ENCODE results near the gene CNTNAP5.

CNTNAP5 gene

DNA sequence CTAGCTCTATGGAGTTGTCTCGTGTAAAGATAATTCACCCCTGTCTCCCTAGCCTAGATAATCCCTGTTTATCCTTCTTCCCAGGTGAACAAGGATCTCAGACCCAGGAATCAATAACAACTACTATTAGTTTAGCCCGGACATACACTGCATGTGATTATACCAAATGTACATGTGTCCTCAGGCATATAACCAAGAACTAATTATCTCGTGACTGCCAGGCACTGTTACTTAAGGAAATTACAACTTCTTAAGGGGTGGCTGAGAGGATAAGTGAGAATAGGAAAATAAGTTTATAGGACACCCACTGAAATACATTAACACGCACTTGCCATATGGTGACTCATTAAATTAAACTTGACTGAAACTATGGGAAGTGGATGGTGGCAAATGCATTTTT is 126.6 kb downstream of the CNTNAP5 start:
- DNase-seq (ENCODE audit: low read depth in 2 of 3, low spot score in 1 of 3): no peak

DNA sequence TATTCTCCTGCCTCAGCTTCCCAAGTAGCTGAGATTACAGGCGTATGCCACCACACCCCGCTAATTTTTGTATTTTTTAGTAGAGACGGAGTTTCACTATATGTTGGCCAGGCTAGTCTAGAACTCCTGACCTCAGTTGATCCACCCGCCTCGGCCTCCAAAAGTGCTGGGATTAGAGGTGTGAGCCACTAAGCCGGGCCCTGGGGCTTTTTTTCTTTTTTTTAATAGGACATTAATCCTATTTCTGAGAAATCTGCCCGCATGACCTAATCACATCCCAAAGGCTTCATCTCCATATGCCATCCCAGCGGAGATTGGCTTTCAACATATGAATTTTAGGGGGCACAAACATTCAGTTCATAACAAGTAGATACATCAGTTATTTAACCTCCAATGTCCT is 128.6 kb downstream of the CNTNAP5 start:
- no peak for DNase-seq (ENCODE audit: low read depth in 2 of 3, low spot score in 1 of 3)

DNA sequence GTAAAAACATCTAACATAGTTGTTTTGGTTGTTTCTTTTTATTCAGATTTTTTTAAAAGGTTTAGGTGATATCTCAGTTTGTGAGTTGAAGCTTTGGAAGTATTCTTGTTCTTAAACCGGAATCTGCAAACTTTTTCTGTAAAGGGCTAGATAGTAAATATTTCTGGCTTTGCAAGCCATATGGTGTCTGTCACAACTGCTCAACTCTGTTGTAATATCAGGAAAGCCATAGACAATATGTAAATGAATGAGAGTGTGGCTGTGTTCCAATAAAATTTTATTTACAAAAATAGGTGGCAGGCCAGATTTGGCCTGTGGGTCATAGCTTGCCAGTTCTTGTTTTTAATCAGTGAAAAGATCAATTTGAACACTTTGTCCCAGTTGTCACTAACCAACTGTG is 134.1 kb downstream of the CNTNAP5 start:
- no peak for DNase-seq (ENCODE audit: low read depth in 2 of 3, low spot score in 1 of 3)

DNA sequence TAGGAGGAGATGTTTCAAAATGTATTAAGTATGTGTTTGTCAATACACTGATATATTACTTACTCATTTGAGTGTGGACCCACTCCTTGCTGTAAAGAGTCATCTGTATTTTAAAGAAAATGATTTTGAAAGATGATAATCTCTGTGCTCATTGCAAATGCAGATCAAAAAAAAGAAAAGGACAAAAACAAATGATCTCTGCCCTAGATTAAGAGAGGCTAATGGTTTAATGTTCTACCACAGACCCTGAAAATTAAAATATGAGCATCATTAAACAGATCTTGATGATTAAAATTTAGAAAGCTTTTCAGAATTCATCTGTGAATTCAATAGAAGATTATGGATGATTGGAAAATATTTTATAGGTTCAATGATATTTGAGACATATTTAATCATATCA is 136.5 kb downstream of the CNTNAP5 start:
- DNase-seq (ENCODE audit: low read depth in 2 of 3, low spot score in 1 of 3): no peak

DNA sequence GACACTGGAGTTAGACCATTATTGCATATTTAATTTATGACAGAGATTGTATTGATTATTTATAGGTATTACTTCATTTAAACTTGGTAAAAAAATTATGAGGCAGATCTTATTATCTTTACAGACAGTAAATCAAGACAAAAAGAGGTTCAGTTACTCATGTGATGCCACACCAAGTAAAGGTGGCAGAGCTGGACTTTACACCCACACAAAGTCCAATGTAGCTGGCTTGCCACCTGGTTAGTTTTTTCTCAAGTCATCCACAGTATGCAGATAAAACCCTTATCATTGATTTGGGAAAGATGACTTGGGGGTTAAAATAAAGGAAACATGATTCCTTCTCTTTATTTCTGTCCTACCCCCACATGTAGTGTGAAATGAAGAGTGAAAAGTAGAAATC is 137.2 kb downstream of the CNTNAP5 start:
- DNase-seq (ENCODE audit: low read depth in 2 of 3, low spot score in 1 of 3): no peak

DNA sequence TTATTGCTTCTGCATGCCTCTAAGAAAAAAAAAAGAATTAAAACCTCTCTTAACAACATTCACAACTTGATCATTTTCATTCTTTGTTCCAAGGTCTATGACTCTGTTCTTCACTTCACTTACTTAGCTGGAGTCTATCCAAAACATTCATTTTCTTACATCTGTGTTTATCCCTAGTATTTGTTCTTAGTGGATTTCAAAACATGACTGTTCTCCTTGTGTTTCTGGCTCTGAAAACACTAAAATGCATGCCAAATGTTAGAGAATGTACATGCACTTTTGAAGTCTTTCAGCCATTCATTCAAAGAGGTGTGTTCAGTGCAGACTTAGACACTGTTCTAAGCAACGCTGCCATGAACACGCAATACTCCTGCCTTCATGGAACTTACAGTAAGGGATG is 138.8 kb downstream of the CNTNAP5 start:
- DNase-seq (ENCODE audit: low read depth in 2 of 3, low spot score in 1 of 3): no peak

DNA sequence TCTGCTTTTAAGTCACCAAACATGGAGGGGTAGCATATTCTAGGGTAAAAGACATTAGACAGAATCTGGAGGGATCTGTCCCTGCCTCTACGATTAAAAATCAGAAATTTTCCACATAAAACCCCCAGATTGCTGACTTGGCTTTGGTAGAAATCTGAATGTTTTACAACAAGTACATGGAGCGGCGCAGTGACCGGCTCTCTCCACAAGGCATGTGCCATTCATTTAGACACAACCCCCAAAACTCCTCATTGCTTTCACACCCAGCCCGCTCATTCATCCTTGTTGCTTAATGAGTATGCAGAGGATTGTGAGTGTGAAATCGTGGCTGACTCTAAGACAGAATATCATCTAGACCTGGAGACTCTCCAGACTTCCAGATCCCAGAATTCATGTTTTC is 140.6 kb downstream of the CNTNAP5 start:
- DNase-seq (ENCODE audit: low read depth in 2 of 3, low spot score in 1 of 3): no peak

DNA sequence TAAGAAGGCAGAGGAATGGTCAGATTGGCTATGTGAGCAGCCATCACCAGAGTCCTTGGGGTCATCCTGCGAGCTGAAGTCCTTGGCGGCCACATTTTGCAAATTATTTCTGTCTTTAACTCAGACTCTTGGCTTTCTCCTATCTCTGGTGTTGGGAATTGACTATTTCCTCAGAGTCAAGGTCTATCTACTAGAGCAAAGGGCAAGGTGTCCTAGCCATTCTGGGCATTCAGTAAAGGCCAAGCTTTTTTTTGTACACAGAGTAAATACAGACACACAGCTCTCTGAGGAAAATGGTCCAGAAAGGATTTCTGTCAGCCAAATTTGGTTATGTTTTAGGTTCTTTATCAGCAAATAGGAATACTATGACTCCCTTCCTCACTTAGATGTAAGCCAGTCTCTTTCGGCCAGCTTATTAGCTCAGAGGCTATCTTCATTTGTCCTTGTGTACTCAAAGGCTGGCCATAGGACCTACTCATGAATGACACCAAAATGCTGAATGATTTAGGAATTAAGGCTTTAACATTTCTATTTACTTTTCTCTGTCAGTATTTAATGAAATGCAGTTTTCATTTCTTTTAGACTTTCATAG is 146.5 kb downstream of the CNTNAP5 start:
- no peak for DNase-seq (ENCODE audit: low read depth in 2 of 3, low spot score in 1 of 3)

DNA sequence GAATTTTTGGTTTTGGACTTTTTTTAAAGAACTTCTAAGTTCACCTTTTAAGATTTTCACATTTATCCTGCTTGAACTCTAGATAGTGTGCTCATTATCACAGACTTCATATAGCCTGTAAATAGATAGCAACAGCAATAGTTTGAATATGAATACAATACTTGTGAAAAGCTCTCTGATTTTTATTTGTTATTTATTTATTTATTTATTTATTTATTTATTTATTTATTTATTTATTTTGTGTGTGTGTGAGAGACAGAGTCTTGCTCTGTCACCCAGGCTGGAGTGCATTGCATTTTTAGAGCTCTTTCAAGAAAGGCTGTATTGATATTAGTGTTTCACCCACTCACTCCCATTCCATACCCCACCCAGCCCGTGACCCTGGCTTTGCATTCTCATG is 153.6 kb downstream of the CNTNAP5 start:
- no peak for DNase-seq (ENCODE audit: low read depth in 2 of 3, low spot score in 1 of 3)

DNA sequence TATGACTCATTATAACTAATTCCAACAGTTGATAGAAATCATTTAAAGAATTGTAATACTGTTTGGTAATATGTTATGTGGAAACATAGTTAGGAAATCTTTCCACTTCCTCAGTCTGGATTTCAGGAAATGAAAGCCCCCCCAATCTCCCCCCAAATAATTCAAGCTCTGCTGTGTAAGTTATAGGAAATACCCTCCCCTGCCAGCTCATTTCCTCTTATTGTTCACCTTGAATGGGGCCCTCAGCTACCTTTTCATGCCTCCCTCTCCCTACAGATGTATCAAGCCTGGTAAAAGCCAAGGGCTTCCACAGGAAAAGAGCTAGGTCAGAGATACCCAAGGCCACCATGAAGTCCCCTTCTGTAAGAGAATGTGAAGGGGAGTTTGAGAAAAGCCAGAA is 155.5 kb downstream of the CNTNAP5 start:
- no peak for DNase-seq (ENCODE audit: low read depth in 2 of 3, low spot score in 1 of 3)

DNA sequence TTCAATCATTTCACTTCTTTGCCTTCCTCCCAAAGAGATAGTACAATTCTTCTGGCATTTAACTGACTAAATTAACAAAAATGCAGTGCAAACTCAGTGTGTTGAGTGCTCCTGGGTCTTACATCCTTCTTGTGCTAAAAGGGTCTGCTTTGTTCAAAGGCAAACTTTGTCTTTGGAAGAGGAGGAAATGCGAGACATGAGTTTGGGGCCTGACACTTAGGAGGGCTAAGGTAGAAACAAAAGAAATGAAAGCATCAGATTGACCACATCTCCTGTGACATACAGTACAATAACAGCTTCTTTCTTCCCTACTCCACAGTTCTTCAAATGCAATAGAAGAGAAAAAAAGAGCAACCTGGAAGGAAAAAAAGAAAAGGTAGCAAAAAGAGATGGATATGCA is 161.7 kb downstream of the CNTNAP5 start:
- DNase-seq (ENCODE audit: low read depth in 2 of 3, low spot score in 1 of 3): no peak

DNA sequence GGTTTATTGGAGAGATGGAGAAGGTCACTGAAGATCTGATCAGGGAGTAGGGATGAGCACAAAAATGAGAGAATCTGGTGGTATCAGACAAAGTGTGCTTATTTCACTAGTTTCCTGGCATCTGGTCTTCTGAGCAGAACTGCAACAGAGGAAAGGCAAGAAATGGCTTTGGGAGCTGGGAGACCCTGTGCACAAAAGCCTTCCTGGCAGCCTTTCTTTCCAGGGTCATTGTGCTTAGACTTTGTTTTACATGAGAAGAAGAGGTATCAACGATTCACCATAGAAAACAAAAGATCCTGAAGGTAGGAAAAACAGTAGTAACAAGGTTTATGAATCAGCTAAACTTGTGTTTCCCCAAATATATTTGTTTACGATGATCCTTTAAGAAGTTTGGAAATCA is 162.9 kb downstream of the CNTNAP5 start:
- DNase-seq (ENCODE audit: low read depth in 2 of 3, low spot score in 1 of 3): no peak

DNA sequence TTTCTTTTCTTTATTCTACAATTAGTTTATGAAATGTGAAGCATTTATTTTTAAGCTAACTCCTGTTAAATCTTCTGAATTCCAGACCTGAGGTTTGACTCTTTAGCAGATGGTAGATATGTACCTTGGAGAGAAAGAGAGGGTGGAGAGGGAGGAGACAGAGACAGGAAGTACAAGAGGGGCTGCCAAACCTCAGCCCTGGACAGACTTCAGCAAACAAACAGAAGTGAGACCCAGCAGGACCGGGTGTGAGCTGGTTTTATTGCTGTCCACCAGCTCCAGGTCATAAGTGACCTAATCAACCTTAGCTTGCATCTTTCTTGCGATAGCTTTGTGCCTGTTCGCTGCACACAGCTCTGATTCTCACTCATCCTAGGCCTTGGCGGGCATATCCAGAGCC is 168.6 kb downstream of the CNTNAP5 start:
- no peak for DNase-seq (ENCODE audit: low read depth in 2 of 3, low spot score in 1 of 3)

DNA sequence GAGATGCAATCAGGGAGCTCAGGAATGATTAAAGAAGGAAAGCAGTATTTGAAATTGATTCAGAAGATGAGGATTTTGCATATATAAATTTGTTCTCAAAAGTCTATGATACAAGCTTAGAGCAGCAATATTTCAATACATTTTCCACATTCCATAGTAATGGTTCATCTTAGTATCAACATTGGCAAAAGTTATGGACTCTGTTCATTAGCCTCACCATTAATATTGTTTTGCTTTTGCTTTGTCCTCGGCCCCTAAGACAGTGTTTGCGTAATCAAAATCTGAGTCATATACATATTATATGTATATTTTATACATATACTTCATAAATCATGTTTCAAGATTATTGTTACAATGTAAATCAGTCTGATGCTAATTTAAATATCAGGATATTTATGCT is 176.6 kb downstream of the CNTNAP5 start:
- no peak for DNase-seq (ENCODE audit: low read depth in 2 of 3, low spot score in 1 of 3)

DNA sequence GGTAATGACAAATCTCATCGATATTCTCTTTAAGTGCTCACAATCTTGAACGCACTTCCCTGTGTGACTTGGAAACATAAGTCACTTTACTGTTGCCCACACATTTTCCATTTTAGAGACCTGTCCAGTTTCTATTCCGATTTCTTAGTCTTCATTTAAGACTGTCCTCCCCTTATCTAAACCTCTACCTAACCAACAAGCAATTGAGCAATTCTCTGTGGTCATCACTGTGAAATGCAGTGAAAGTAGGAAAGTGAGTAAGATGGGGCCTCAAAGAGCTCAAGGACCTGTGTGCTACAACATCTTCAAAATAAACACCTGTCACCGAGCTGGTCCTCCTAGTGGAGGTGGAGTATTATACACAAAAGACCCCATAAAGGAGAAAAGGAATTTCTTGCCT is 184.4 kb downstream of the CNTNAP5 start:
- DNase-seq (ENCODE audit: low read depth in 2 of 3, low spot score in 1 of 3): no peak

DNA sequence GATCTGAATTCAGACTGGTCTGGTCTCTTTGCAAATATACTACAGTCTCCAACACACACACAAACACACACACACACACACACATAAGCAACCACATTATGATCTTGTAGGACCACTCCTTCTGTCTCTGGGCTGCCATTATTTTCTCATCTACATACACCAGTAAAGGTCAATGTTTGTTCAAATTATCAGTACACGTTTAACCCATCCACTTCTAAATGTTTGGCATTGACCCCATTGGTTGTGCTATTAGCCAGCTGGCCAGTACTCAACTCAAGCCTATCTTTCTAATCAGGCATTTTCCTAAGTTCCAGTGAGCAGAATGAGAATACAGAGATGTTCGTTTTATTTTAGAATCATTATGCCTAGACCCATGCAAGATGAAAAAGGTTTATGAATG is 186.4 kb downstream of the CNTNAP5 start:
- no peak for DNase-seq (ENCODE audit: low read depth in 2 of 3, low spot score in 1 of 3)

DNA sequence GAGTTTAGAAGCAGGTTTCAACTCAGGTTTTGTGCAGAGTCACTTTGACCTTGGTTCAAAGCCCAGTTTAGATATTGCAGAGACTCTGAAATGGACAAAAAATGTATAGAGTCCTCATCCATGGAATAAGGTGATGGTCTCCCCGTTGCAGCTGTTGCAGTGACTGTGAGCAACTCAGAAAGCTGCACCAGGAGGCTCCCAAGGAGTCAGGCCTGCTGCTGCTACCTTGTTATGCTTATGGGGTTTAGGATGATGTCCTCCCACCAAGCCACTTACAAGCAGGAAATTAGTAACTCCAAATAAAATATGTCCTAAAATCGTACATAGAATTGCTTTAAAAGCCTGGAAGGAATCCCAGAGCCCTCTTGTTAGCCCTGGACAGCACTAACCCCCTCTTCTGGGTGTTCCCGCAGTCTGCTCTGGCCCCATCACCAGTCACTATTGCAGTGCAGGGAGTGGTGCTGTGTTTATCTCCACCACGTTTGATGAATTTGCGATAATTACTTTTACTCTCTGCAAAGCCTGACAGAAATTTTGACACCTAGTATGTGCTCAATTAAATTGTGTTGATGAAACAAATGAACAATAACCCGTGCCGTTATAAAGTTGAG is 189.0 kb downstream of the CNTNAP5 start:
- no peak for DNase-seq (ENCODE audit: low read depth in 2 of 3, low spot score in 1 of 3)

DNA sequence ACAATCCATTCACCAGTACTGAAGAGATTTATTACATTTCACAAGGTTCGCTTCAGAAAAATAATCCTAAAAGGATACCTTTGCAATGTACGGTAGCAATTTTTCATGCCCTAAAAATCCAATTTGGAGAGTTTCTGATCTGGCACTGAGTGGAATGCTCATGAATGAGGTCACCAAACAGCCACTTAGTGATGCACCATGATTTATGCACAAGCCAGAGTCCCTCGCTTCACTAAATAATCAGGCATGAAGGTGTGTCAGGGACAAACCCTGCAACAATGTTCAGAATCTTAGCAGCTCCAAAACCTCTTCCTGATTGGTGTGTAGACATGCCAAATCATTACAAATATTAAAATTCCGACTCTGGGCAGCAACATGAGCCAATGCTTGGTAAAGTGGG is 221.1 kb downstream of the CNTNAP5 start:
- no peak for DNase-seq (ENCODE audit: low read depth in 2 of 3, low spot score in 1 of 3)

DNA sequence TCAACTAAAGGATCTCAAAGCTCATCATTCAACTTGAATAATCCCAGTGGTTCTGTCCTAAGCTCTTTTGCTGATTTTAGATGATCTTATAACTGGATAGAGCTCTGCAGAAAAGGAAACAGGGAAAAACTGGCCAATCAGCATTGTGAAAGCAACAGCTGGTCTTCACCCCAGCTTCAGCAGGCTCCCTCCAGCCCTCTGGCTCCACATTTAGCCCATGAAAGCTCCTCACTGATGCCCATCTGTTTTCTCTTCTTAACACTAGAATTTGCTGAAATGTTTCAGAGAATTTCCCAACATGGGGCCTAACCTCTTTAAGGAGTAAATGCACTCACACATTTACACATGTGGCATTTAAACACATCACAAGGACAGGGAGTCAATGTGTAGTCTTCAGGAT is 223.3 kb downstream of the CNTNAP5 start:
- no peak for DNase-seq (ENCODE audit: low read depth in 2 of 3, low spot score in 1 of 3)

DNA sequence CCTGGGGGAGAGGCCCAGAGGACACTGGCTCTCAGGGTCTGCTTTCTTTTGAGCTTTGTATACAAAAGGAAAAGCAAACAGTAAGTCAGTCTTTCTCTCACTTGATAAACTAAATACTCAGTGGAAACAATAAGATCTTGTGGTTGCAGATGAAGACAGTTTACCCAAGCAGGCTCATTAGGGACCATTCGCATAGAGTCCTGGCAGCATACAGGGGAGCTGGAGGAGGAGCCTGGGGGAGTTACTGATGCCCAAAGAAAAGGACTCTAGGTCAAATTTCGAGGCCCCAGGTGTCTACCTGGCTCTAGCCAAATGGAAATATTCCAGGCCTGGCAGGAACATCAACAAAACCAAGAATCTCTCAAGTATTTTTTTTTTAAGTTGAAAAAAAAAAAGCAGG is 225.3 kb downstream of the CNTNAP5 start:
- no peak for DNase-seq (ENCODE audit: low read depth in 2 of 3, low spot score in 1 of 3)

DNA sequence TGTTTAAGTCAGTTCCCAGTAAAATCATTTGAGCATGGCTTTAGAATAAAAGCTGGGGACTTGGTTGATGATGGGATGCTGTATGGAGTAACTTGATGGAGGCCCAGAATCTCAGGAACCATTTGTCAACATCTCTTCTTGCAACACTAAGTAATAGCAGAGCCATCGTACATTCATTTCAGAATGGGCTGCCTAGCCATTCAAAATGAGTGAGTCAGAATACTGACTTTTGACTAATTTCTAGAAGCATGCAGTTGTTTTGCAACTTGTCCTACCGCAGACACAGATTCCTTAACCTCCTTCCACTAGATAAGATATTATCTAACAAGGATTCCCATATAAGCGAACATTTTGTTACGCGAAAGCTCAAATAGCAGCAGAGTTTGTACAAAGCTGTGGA is 229.5 kb downstream of the CNTNAP5 start:
- no peak for DNase-seq (ENCODE audit: low read depth in 2 of 3, low spot score in 1 of 3)

DNA sequence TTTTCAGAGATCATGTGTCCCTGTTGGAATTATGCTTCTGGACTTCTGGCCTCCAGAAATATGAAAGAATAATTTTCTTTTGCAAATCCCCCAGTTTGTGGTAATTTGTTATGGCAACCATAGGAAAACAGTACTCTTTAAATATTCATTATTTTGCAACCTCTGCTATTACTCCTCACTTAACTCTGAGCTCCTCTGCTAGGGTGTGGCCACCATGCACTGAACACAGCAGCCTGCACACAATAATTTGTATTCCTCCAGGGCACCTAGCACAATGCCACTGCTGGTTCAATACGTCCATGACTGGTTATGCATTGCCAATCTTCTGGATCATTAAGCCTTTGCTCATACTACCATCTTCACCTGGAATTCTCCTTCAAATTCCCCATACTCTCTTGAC is 232.0 kb downstream of the CNTNAP5 start:
- DNase-seq (ENCODE audit: low read depth in 2 of 3, low spot score in 1 of 3): no peak

DNA sequence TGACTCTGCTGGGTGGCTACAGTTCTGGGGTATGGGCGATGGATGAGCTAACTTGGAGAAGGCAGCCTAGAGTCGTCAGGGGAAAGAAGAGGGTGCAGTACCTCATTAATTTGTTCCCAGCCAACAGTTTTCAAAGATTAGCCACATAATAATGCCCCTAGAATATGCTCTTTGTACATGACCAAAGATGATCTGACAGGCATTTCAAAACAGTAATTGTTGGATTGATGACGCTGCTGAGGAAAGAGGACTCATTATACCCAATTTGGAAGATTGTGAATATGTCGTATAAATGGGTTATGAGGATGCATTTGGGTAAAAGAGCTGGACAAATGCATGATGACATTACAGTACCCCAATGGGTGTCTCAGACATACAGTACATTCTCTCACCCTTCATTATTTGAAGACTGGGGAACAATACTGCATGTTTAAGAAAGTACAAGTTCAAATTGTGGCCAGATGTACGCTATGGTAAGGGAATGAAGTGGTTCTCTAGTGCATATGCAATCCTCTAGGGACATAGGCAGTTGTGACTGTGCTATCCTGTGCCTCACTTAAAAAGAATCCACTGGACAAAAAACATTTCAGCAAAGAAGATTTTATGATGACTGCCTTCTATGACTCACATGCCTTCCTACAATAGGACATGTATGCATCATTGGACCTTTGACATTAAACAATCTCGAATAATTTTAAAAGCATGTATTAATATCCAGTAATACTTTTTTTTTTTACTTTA is 233.2 kb downstream of the CNTNAP5 start:
- no peak for DNase-seq (ENCODE audit: low read depth in 2 of 3, low spot score in 1 of 3)
